ENCODE measurements around the gene EIF4G3.
"Not testable (repeated sequence)": the region's sequence is repeated elsewhere in the genome, so short reads cannot be mapped to it uniquely, and the experiment has no call there.

EIF4G3 gene

GRCh38 chr1:21099869-21100131 lies 76.9 kb downstream of the EIF4G3 start:
- no peak for DNase-seq

- no peak for DNase-seq
Measured at GRCh38 chr1:21099034-21099868, 77.4 kb downstream of the EIF4G3 start.

DNA sequence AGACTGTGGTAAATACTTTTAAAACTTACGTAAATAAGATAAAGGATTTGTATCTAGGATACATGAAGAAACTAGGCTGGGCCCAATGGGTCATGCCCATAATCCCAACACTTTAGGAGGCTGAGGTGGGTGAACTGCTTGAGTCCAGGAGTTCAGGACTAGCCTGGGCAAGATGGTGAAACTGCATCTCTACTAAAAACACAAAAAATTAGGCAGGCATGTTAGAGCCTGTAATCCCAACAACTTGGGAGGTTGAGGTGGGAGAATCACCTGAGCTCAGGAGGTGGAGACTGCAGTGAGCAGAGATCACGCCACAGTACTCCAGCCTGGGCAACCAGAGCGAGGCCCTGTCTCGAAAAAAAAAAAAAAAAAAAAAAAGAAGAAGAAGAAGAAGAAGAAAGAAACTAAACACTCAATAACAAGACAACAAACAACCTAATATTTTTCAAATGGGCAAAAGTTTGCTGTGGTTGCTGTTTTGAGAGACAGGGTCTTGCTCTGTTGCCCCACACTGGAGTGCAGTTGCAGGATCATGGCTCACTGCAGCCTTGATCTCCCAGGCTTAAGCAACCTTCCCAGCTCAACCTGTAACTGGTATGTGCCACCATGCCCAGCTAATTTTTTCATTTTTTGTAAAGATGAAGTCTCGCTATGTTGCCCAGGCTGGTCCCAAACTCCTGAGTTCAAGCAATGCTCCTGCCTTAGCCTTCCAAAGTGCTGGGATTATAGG lies 78.3 kb downstream of the EIF4G3 start:
- DNase-seq: no peak

DNA sequence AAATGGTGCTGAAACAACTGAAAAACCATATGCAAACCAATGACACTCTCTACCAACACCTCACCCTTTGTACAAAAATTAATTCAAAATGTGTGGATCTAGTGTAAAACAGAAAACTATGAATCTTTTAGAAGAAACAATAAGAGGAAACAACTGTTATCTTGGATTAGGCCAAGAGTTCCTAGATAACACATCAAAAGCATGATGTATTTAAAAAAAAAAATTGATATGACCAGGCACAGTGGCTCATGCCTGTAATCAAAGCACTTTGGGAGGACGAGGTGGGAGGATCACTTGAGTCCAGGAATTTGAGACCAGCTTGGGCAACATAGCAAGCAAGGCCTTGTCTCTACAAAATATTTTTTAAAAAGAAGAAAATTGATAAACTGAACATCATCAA lies 79.0 kb downstream of the EIF4G3 start:
- DNase-seq: no peak

- DNase-seq: no peak
Measured at GRCh38 chr1:21095976-21096375, 80.7 kb downstream of the EIF4G3 start.

DNA sequence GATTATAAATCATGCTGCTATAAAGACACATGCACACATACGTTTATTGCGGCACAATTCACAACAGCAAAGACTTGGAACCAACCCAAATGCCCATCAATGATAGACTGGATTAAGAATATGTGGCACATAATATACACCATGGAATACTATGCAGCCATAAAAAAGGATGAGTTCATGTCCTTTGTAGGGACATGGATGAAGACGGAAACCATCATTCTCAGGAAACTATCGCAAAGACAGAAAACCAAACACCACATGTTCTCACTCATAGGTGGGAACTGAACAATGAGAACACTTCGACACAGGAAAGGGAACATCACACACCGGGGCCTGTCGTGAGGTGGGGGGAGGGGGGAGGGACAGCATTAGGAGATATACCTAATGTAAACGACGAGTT lies 82.4 kb downstream of the EIF4G3 start:
- not testable (repeated sequence) for DNase-seq

DNA sequence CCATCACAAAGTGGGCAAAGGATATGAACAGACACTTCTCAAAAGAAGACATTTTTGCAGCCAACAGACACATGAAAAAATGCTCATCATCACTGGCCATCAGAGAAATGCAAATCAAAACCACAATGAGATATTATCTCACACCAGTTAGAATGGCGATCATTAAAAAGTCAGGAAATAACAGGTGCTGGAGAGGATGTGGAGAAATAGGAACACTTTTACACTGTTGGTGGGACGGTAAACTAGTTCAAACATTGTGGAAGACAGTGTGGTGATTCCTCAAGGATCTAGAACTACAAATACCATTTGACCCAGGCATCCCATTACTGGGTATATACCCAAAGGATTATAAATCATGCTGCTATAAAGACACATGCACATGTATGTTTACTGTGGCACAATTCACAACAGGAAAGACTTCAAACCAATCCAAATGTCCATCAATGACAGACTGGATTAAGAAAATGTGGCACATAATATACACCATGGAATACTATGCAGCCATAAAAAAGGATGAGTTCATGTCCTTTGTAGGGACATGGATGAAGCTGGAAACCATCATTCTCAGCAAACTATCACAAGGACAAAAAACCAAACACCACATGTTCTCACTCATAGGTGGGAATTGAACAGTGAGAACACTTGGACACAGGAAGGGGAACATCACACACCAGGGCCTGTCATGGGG lies 83.3 kb downstream of the EIF4G3 start:
- not testable (repeated sequence) for DNase-seq

- not testable (repeated sequence) for DNase-seq
Measured at GRCh38 chr1:21092545-21092944, 84.2 kb downstream of the EIF4G3 start.

- DNase-seq: not testable (repeated sequence)
Measured at GRCh38 chr1:21091053-21091690, 85.5 kb downstream of the EIF4G3 start.

DNA sequence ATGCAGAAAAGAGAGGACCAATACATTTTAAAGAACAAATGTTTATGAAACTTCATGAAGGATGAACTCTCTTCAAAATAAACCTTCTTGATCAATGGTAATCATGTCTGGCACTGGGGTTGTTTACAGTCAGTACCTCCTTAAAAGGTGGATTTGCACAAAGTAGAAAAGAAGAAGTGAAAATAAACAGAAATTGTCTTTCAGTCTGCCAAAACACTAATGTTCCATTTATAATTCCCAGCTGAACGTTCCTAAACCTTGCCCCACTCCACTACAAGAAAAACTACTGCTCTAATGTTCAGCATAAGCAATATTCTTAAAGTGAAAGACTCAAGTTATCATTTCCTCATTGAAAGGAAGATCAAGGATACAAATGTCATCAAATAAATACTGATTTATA lies 86.2 kb downstream of the EIF4G3 start:
- DNase-seq: no peak

DNA sequence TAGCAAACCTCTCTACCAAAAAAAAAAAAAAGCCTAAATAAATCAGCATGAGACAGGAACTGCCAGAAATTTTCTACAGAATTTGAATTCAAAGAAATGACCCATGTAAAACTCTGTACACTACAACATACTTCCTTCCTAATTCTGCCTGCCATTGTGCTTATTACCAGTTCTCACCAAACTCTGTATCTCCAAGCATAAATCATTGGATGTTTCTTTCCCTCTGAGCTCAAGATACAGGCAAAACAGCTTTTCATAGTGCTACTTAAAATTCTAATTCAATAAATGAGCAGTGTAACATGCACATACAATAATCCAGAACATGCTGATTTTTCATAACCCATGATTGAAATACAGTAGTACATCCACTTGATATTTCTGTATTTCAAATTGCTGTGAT lies 87.0 kb downstream of the EIF4G3 start:
- DNase-seq: no peak

- DNase-seq: no peak
Measured at GRCh38 chr1:21089299-21089698, 87.4 kb downstream of the EIF4G3 start.

DNA sequence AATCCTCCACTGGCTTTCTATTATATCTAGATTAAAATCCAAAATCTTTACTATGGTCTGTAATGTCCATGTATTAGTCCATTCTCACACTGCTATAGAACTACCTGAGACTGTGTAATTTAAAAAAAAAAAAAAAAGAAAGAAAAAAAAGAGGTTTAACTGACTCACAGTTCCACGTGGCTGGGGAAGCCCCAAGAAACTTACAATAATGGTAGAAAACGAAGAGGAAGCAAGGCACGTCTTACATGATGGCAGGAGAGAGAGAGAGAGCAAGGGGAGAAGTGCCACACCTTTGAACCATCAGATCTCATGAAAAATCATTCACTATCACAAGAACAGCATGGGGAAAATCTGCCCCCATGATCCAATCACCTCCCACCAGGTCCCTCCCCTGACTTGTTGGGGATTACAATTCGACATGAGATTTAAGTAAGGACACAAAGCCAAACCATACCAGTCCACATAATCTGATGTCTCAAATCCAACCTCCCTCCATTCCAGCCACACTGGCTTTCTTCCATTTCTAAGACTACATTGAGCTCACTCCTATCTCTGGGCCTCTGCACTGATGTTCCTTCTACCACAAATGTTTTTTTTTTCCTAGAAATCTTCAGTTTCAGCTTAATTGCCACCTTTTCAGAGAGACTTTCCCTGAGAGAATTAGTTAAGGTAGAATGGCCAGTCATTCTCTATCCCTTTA lies 92.4 kb downstream of the EIF4G3 start:
- DNase-seq: no peak

- DNase-seq: no peak
Measured at GRCh38 chr1:21082073-21082472, 94.6 kb downstream of the EIF4G3 start.

DNA sequence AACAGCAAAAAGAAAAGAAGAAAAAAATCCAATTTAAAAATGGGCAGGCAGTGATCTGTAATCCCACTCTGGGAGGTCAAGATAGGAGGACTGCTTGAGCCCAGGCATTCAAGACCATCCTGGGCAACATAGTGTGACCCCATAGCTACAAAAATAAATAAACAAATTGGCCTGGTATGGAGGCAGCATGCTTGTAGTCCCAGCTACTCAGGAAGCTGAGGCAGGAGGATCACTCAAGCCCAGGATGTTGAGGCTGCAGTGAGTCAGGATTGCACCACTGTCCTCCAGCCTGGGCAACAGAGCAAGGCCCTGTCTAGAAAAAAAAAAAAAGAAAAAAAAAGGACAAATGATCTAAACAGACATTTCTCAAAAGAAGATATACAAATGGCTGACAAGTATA lies 99.6 kb downstream of the EIF4G3 start:
- DNase-seq: no peak

GRCh38 chr1:21072721-21073120 lies 104.0 kb downstream of the EIF4G3 start:
- DNase-seq: no peak

DNA sequence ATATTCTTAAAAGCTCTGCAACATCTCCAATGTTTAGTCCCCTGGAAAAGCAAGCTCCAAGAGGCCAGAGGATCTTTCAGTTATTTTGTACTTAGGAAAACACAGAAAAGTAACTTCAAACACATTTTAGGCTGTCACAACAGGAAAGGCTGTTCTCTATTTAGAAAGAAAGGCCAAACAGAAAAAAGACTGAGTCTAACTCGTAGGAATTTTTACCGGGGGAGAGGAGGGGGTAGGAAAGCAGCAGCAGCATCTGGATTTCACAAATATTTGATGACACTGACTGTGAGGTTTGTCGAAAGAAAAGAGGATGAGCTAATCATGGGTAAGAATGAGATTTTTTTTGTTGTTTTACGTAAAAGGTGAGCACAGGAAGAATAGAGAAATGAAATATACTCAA lies 107.1 kb downstream of the EIF4G3 start:
- DNase-seq: no peak

DNA sequence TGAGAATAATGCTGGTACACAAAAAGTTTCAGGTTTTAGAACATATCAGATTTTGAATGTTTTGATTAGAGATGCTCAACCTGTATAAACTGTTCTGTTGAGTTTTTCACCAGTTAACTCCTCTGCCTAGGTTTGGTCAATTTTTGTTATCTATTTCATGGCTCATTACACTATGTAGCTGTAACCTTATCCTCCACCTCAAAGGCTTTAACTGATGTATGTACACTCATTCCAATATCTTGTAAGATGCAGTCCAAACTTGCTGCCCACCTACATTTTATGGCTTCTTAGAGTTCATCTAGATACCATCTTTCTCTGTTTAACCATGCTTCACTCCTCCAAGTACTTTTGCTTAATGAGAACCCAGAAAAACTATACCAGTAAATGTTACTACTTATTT lies 107.8 kb downstream of the EIF4G3 start:
- DNase-seq: no peak

DNA sequence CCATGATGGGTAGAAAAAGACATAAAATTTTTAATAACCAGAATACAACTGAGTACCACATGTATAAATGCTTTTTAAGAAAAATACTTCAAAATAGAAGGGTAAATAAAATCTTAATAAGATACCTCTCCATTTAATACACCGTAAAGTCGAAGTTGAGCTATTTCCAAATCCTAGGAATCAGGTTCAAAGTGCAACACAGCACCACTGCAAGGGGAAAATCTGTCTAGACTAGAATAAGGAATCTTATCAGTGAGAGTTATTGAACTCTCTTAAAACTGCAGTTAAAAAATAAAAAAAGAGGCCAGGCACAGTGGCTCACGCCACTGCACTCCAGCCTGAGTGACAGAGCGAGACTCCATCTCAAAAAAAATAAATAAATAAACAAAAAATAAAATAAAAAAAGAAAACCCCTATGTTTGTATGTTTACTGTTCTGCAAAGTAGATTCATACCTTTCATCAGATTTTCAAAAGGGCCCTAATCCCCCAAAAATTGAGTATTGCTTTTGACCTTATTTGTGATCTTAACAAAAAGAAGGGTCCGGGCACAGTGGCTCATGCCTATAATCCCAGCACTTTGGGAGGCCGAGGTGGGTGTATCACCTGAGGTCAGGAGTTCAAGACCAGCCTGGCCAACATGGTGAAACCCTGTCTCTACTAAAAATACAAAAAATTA lies 109.0 kb downstream of the EIF4G3 start:
- DNase-seq: no peak

DNA sequence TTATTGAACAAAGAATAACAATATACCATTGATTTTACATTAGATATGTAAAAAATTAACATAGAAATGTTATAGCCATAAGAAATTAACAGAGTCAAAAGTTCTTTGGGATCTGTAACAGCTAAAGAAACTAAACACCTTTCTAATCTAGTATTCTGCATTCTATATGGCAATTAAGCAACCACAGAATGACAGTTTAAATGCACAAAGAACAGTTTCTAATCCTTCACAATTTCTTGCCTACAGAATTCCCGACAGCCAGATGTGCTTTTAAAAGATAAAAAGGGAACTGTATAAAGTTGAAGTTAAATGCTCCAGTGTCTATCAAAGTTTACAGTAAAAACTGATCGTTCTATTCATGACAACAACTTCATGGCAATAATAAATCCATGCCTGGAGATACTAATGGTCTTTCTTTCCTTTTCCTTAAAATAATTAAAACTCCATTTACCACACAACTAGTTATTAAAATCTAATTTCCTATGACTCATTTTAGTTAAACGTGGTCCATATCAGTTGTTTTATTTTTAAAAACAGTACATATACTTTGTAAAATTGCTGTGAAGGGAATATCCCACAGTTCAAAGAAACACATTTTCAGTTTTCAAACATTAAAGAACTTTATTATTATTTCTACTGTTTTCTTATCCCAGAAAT lies 110.2 kb downstream of the EIF4G3 start:
- no peak for DNase-seq

- DNase-seq: no peak
Measured at GRCh38 chr1:21065851-21066250, 110.8 kb downstream of the EIF4G3 start.

- DNase-seq: no peak
Measured at GRCh38 chr1:21064057-21064456, 112.6 kb downstream of the EIF4G3 start.

All from DMS 273 treated with DMSO at 0.1 percent for 48 hours (cell line).